H1 (cell line): ENCODE results near the gene NCKAP1. TPM values are rescaled to one million over a fixed set of nuclear protein-coding genes. Genes with fewer than 3 reads are reported as not detected.

Experiments used
- ASH2L ChIP-seq: fragments of 200-600, 300-600 bp; sonication (generic); IDR thresholded peaks from one replicate; pipeline ENCODE4 v1.7.1; 2017; ENCODE audit warnings: low read length
- JUND ChIP-seq: IDR thresholded peaks from 2 replicates; pipeline ENCODE4 v1.6.1; 2011; ENCODE audit warnings: mild to moderate bottlenecking, improper control_type of control experiment, low read length
- SIN3A ChIP-seq, 2 experiments: IDR thresholded peaks in 1 of 2; conservative IDR thresholded peaks in 1 of 2; 2 replicates each; pipeline ENCODE4 v1.6.1; 2011 to 2012; ENCODE audit warnings: low read length in 2 of 2, improper control_type of control experiment in 1 of 2, low read depth in 1 of 2, mild to moderate bottlenecking in 1 of 2
- SRF ChIP-seq: IDR thresholded peaks from 2 replicates; pipeline ENCODE4 v1.6.1; 2011; ENCODE audit warnings: mild to moderate bottlenecking, low read depth, low read length, moderate library complexity
- TAF7 ChIP-seq: optimal IDR thresholded peaks from 2 replicates; pipeline ENCODE3; 2011; ENCODE audit warnings: low read depth, mild to moderate bottlenecking, inconsistent platforms, low read length, moderate library complexity, borderline replicate concordance
- TCF12 ChIP-seq: IDR thresholded peaks from 2 replicates; pipeline ENCODE4 v1.6.1; 2011; ENCODE audit warnings: low read depth, mild to moderate bottlenecking, low read length
- YY1 ChIP-seq: IDR thresholded peaks from 2 replicates; pipeline ENCODE4 v1.6.1; 2011; ENCODE audit warnings: low read depth, mild to moderate bottlenecking, low read length
- polyA plus RNA-seq, 7 experiments: library from polyadenylated mRNA; depleted of rRNA in 3 of 7; stranded (reverse) in 5 of 7; unstranded in 2 of 7; fragments of >200 nt in 5 of 7; fragments of 200-250 nt in 2 of 7; gene quantifications; 1 replicate in 5 of 7; 2 replicates in 1 of 7; 4 replicates in 1 of 7; pipeline versions ENCODE4 v1.2.1 to v1.2.3, GENCODE V29; 2011 to 2013; ENCODE audit warnings: missing spikeins in 2 of 7, mixed read lengths in 2 of 7
- total RNA-seq: library from RNA; stranded (reverse); fragmentation: NEBNext Ultra II Directional; extraction: Animal tissue kit (Norgen Biotek cat#: 25700); gene quantifications from 2 replicates; pipeline ENCODE4 v1.2.1, GENCODE V29; 2021
- TF ChIP-seq, protein P1 (sequence below): fragments of 300-600 bp; sonication (generic); IDR thresholded peaks from 2 replicates; pipeline ENCODE4 v1.7.1; 2012; ENCODE audit warnings: low read length, moderate library complexity, mild to moderate bottlenecking, inconsistent platforms; ENCODE audit not compliant: insufficient replicate concordance
- TF ChIP-seq, protein P2 (sequence below): IDR thresholded peaks from 2 replicates; pipeline ENCODE4 v1.6.1; 2012; ENCODE audit warnings: inconsistent platforms
- TF ChIP-seq, protein P3 (sequence below): IDR thresholded peaks from 2 replicates; pipeline ENCODE4 v1.6.1; 2012; ENCODE audit warnings: inconsistent platforms

Gene NCKAP1
- total and polyA plus RNA-seq, 2 of the 8 experiments (the other 6 are each of a cell fraction or from before 2014, with no cell fraction given) = 90.8 to 173 TPM

DNA sequence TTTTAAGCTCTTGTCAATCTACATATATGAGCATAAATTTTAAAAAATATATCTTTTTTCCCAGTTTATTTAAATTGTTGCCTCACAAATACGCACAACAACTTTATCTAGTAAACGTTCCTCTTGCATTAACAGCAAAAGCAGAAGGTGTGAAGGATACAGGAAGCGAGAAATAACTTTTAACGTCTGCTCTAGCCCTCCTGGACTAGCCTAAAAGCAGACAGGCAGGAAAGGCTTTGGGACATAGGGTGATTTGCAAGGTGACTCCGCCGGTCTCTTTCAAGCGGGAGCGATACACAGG is 39.9 kb upstream of the NCKAP1 start (continued):
- TF ChIP-seq, protein P1, sequence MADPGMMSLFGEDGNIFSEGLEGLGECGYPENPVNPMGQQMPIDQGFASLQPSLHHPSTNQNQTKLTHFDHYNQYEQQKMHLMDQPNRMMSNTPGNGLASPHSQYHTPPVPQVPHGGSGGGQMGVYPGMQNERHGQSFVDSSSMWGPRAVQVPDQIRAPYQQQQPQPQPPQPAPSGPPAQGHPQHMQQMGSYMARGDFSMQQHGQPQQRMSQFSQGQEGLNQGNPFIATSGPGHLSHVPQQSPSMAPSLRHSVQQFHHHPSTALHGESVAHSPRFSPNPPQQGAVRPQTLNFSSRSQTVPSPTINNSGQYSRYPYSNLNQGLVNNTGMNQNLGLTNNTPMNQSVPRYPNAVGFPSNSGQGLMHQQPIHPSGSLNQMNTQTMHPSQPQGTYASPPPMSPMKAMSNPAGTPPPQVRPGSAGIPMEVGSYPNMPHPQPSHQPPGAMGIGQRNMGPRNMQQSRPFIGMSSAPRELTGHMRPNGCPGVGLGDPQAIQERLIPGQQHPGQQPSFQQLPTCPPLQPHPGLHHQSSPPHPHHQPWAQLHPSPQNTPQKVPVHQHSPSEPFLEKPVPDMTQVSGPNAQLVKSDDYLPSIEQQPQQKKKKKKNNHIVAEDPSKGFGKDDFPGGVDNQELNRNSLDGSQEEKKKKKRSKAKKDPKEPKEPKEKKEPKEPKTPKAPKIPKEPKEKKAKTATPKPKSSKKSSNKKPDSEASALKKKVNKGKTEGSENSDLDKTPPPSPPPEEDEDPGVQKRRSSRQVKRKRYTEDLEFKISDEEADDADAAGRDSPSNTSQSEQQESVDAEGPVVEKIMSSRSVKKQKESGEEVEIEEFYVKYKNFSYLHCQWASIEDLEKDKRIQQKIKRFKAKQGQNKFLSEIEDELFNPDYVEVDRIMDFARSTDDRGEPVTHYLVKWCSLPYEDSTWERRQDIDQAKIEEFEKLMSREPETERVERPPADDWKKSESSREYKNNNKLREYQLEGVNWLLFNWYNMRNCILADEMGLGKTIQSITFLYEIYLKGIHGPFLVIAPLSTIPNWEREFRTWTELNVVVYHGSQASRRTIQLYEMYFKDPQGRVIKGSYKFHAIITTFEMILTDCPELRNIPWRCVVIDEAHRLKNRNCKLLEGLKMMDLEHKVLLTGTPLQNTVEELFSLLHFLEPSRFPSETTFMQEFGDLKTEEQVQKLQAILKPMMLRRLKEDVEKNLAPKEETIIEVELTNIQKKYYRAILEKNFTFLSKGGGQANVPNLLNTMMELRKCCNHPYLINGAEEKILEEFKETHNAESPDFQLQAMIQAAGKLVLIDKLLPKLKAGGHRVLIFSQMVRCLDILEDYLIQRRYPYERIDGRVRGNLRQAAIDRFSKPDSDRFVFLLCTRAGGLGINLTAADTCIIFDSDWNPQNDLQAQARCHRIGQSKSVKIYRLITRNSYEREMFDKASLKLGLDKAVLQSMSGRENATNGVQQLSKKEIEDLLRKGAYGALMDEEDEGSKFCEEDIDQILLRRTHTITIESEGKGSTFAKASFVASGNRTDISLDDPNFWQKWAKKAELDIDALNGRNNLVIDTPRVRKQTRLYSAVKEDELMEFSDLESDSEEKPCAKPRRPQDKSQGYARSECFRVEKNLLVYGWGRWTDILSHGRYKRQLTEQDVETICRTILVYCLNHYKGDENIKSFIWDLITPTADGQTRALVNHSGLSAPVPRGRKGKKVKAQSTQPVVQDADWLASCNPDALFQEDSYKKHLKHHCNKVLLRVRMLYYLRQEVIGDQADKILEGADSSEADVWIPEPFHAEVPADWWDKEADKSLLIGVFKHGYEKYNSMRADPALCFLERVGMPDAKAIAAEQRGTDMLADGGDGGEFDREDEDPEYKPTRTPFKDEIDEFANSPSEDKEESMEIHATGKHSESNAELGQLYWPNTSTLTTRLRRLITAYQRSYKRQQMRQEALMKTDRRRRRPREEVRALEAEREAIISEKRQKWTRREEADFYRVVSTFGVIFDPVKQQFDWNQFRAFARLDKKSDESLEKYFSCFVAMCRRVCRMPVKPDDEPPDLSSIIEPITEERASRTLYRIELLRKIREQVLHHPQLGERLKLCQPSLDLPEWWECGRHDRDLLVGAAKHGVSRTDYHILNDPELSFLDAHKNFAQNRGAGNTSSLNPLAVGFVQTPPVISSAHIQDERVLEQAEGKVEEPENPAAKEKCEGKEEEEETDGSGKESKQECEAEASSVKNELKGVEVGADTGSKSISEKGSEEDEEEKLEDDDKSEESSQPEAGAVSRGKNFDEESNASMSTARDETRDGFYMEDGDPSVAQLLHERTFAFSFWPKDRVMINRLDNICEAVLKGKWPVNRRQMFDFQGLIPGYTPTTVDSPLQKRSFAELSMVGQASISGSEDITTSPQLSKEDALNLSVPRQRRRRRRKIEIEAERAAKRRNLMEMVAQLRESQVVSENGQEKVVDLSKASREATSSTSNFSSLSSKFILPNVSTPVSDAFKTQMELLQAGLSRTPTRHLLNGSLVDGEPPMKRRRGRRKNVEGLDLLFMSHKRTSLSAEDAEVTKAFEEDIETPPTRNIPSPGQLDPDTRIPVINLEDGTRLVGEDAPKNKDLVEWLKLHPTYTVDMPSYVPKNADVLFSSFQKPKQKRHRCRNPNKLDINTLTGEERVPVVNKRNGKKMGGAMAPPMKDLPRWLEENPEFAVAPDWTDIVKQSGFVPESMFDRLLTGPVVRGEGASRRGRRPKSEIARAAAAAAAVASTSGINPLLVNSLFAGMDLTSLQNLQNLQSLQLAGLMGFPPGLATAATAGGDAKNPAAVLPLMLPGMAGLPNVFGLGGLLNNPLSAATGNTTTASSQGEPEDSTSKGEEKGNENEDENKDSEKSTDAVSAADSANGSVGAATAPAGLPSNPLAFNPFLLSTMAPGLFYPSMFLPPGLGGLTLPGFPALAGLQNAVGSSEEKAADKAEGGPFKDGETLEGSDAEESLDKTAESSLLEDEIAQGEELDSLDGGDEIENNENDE = no peak
- TF ChIP-seq TAF7 (no peak), YY1 (no peak), SRF (no peak), ASH2L (no peak), SIN3A (conservative IDR thresholded peaks at IDR 0.05 in 1 of 2, IDR thresholded peaks at IDR 0.05 in 1 of 2; ENCODE audit: low read depth in 1 of 2, low read length in 2 of 2) (no peak), JUND (no peak), TCF12 (no peak)
- TF ChIP-seq, protein P2, sequence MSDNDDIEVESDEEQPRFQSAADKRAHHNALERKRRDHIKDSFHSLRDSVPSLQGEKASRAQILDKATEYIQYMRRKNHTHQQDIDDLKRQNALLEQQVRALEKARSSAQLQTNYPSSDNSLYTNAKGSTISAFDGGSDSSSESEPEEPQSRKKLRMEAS = no peak
- TF ChIP-seq, protein P3, sequence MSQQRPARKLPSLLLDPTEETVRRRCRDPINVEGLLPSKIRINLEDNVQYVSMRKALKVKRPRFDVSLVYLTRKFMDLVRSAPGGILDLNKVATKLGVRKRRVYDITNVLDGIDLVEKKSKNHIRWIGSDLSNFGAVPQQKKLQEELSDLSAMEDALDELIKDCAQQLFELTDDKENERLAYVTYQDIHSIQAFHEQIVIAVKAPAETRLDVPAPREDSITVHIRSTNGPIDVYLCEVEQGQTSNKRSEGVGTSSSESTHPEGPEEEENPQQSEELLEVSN = no peak
